CD8-positive, alpha-beta memory T cell (primary cell): Measurements from ENCODE around the gene ALAD. TPM values are rescaled to one million over a fixed set of nuclear protein-coding genes. Genes with fewer than 3 reads are reported as not detected.

Source experiments
- CTCF ChIA-PET: fragments of 350-600 bp; sonication (Branson Sonifier 250); formaldehyde crosslinking; loops from one replicate; lab custom pipeline; 2021; ENCODE audit warnings: antibody characterized with exemption; lab: Charles Lee
- POLR2A ChIA-PET: fragments of 350-600 bp; sonication (Branson Sonifier 250); formaldehyde crosslinking; loops from one replicate; lab custom pipeline; 2021; ENCODE audit warnings: antibody characterized with exemption; lab: Charles Lee
- DNase-seq, 5 donors: peaks; one replicate each; pipeline versions ENCODE4 v3.0.0 to v3.0.0-alpha.2; 2020 to 2022; ENCODE audit warnings: mixed read lengths in 1 of 5
- H3K27ac ChIP-seq: one replicate; pipeline ENCODE4 v1.7.0; 2013; ENCODE audit warnings: low read depth, mild to moderate bottlenecking, low read length, moderate library complexity
- H3K27me3 ChIP-seq: 2 replicates; pipeline ENCODE4 v1.7.0; 2013; ENCODE audit warnings: low read length, mild to moderate bottlenecking; ENCODE audit not compliant: insufficient read depth, poor library complexity, severe bottlenecking
- H3K36me3 ChIP-seq: 2 replicates; pipeline ENCODE4 v1.7.0; 2013; ENCODE audit warnings: mild to moderate bottlenecking, low read length, moderate library complexity; ENCODE audit not compliant: insufficient read depth
- H3K4me1 ChIP-seq: 2 replicates; pipeline ENCODE4 v1.7.0; 2013; ENCODE audit warnings: mild to moderate bottlenecking, low read length, moderate library complexity; ENCODE audit not compliant: insufficient read depth
- H3K4me3 ChIP-seq: 2 replicates; pipeline ENCODE4 v1.7.0; 2013; ENCODE audit warnings: mild to moderate bottlenecking, low read length
- H3K9me3 ChIP-seq: 2 replicates; pipeline ENCODE4 v1.7.0; 2013; ENCODE audit warnings: mild to moderate bottlenecking, low read length
- H3K27ac Mint-ChIP-seq, 8 donors: one replicate each; pipeline ENCODE4 v1.8.0; 2020 to 2021; ENCODE audit warnings: mixed read lengths in 8 of 8, mild to moderate bottlenecking in 6 of 8, inconsistent platforms in 3 of 8, moderate library complexity in 3 of 8
- H3K27me3 Mint-ChIP-seq, 2 donors: one replicate each; pipeline ENCODE4 v1.8.0; 2020 to 2021; ENCODE audit warnings: mixed read lengths in 2 of 2, mild to moderate bottlenecking in 1 of 2, moderate library complexity in 1 of 2
- H3K36me3 Mint-ChIP-seq, 3 donors: one replicate each; pipeline ENCODE4 v1.8.0; 2020 to 2021; ENCODE audit warnings: mixed read lengths in 3 of 3, inconsistent platforms in 1 of 3, mild to moderate bottlenecking in 1 of 3
- H3K4me1 Mint-ChIP-seq, 3 donors: one replicate each; pipeline ENCODE4 v1.8.0; 2020 to 2021; ENCODE audit warnings: mixed read lengths in 3 of 3, inconsistent platforms in 1 of 3, mild to moderate bottlenecking in 1 of 3
- H3K4me3 Mint-ChIP-seq, 7 donors: one replicate each; pipeline ENCODE4 v1.8.0; 2020 to 2021; ENCODE audit warnings: mixed read lengths in 7 of 7, mild to moderate bottlenecking in 6 of 7, moderate library complexity in 4 of 7, inconsistent platforms in 2 of 7
- H3K9me3 Mint-ChIP-seq, 5 donors: one replicate each; pipeline ENCODE4 v1.8.0; 2020 to 2022; ENCODE audit warnings: mixed read lengths in 5 of 5, mild to moderate bottlenecking in 3 of 5, moderate library complexity in 2 of 5, inconsistent platforms in 1 of 5
- polyA plus RNA-seq: library from polyadenylated mRNA; unstranded; fragments of 300-500 nt; fragmentation: Illumina TruSeq; gene quantifications from one replicate; pipeline ENCODE4 v1.2.3, GENCODE V29; 2021
- total RNA-seq, 2 experiments: library from RNA; stranded (reverse); gene quantifications; one replicate each; pipeline ENCODE4 v1.2.3, GENCODE V29; 2021

ALAD gene
- total and polyA plus RNA-seq, 3 experiments from 2014 or later = 22.1 to 22.8 (median 22.3) TPM

DNA sequence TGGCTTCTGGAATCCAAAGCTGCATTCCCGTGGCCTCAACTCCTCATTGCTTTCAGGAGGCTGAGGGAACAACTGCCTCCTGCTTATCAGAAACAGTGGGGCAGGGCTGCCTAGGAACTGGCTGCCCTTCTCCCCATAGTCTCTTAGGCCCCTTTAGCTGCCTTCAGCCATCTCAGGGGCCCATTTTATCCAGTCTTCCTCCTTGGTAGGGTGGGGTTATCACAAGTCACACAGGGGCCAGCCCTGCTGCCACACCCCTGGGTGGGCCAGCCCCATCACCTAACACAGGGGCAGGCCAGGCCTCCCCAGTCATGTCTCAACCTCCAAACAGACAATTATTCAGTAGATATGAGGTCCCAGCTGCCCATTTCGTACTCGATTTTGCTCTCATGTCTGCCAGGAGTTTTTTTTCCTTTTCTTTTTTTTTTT is 3.9 kb downstream of the ALAD start:
- H3K27ac Mint-ChIP-seq = peak overlapping the region in 1 of 8 donors; percentile 33
- Histone ChIP-seq H3K36me3 (peaks cover under 1% of the 10 kb centered on the region), H3K4me1 (peaks cover 16% of the 10 kb centered on the region), H3K27me3 (no peaks in the 10 kb centered on the region), H3K4me3 (no peak overlapping the region), H3K27ac (no peak overlapping the region), H3K9me3 (no peaks in the 10 kb centered on the region)
- peaks cover 0 to 2% of the 10 kb centered on the region in 2 donors for H3K27me3 Mint-ChIP-seq
- POLR2A ChIA-PET = interaction anchor here (0.7 kb wide), 1 partner anchor 14 kb away, joined by 5 read pairs; no protein-coding TSS in a partner anchor
- no peak overlapping the region for H3K4me3 Mint-ChIP-seq
- CTCF ChIA-PET = no interaction called here
- peaks cover 0 to 25% (median 6%) of the 10 kb centered on the region in 3 donors for H3K36me3 Mint-ChIP-seq
- H3K9me3 Mint-ChIP-seq = no peaks in the 10 kb centered on the region
- DNase-seq = no peak
- peaks cover 19 to 37% (median 19%) of the 10 kb centered on the region in 3 donors for H3K4me1 Mint-ChIP-seq

DNA sequence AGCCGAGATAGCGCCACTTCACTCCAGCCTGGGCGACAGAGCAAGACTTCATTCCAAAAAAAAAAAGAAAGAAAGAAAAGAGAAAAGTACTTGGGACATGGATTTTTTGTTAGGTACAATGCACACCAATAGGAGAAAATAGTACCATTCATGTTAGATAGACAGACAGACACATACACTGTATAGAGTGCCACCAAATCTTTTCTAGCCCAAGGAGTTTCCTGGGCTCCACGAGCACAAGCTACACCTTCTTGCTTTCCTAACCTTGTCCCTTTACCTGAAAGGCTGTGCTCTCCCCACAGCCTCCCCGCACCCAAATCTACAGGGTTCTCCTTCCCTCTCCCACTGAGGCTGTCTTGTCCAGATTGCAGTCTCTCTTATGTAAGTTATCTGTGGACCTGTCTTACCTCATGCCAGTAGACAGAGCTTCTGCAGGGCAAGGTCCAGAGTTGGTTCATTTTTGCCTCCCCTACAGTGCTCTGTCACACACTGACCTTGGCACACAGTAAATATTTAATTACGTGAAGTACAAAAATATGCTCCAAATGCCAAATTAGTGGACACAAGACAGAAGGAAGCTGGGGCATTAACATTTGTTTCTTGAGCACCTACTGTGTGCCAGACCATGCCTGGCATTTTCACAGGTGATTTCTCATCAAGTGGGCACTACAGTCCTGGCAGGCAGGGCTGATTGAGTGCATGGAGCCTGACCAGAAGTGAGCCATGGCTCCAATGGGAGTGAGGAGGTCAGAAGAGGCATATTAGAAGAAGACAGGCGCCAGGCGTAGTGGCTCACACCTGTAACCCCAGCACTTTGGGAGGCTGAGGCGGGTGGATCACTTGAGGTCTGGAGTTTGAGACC is 5.9 kb downstream of the ALAD start:
- H3K27me3 ChIP-seq = no peaks in the 10 kb centered on the region
- H3K4me1 Mint-ChIP-seq = peaks cover 11 to 24% (median 11%) of the 10 kb centered on the region in 3 donors
- peaks cover 0 to 2% of the 10 kb centered on the region in 2 donors for H3K27me3 Mint-ChIP-seq
- no peaks in the 10 kb centered on the region for H3K9me3 Mint-ChIP-seq
- H3K27ac ChIP-seq = no peak overlapping the region
- peaks cover 8% of the 10 kb centered on the region for H3K4me1 ChIP-seq
- peak overlapping the region in 4 of 8 donors; percentile 19 to 53 (median 48) for H3K27ac Mint-ChIP-seq
- ChIA-PET CTCF (no interaction called here), POLR2A (interaction anchor here (0.7 kb wide), 1 partner anchor 15 kb away, joined by 3 read pairs; the partner anchor contains the start of genes C9orf43 and POLE3)
- H3K4me3 Mint-ChIP-seq = peak overlapping the region in 1 of 7 donors; percentile 33
- peaks cover 12% of the 10 kb centered on the region for H3K36me3 ChIP-seq
- no peak overlapping the region for H3K4me3 ChIP-seq
- no peaks in the 10 kb centered on the region for H3K9me3 ChIP-seq
- peaks cover 4 to 42% (median 6%) of the 10 kb centered on the region in 3 donors for H3K36me3 Mint-ChIP-seq
- DNase-seq = no peak

DNA sequence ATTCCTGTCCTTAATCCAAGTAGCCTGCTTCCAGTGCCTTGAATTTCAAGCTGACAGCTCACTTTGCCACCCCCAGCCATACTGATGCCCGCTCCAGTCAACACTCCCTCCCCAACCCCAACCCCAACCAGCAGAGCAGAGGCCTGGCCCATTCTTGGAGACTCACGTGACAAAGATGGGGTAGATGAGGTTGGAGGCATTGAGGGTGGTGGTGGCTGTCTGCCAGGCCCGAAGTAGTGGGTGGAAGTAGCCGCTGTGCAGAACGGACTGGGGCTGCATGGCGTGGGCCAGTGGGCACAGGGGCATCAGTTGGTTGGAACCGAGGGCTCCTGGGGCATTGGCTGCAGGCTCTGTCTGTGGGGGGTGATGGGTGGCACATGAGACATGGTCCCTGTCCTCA is 7.8 kb downstream of the ALAD start:
- POLR2A ChIA-PET = no interaction called here
- H3K36me3 Mint-ChIP-seq = peaks cover 8 to 60% (median 9%) of the 10 kb centered on the region in 3 donors
- no peaks in the 10 kb centered on the region for H3K27me3 ChIP-seq
- no peak overlapping the region for H3K4me3 Mint-ChIP-seq
- CTCF ChIA-PET = no interaction called here
- no peak overlapping the region for H3K4me3 ChIP-seq
- no peaks in the 10 kb centered on the region for H3K9me3 Mint-ChIP-seq
- H3K4me1 ChIP-seq = no peaks in the 10 kb centered on the region
- H3K9me3 ChIP-seq = no peaks in the 10 kb centered on the region
- peaks cover 1 to 7% (median 4%) of the 10 kb centered on the region in 3 donors for H3K4me1 Mint-ChIP-seq
- no peak for DNase-seq
- H3K27ac Mint-ChIP-seq = peak overlapping the region in 1 of 8 donors; percentile 77
- peaks cover 0 to 2% of the 10 kb centered on the region in 2 donors for H3K27me3 Mint-ChIP-seq
- no peak overlapping the region for H3K27ac ChIP-seq
- peaks cover 12% of the 10 kb centered on the region for H3K36me3 ChIP-seq

DNA sequence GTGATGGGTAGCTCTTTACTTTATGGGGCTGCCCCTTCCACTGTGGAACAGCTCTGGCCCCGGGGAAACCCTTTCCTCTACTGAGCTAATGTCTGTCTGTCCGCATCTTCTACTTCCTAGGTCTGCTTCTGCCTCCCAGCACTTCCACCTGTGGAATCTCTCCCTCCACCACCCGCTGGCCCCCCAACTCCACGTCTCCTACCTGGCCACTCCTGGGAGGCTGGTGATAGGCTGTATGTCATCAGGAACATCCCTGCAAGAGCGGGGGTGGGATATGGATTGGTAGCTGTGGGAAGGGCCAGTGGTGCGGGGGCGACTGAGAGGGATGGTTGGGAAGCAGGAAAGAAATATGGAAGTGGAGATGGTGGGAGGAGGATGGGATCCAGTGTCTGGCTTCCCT is 9.2 kb downstream of the ALAD start:
- H3K4me1 Mint-ChIP-seq = peaks cover 0 to 4% (median 4%) of the 10 kb centered on the region in 3 donors
- Histone ChIP-seq H3K4me3 (no peak overlapping the region), H3K27me3 (no peaks in the 10 kb centered on the region), H3K36me3 (peaks cover 12% of the 10 kb centered on the region), H3K4me1 (no peaks in the 10 kb centered on the region), H3K9me3 (no peaks in the 10 kb centered on the region), H3K27ac (no peak overlapping the region)
- H3K9me3 Mint-ChIP-seq = no peaks in the 10 kb centered on the region
- ChIA-PET POLR2A (no interaction called here), CTCF (interaction anchor here (2.1 kb wide), 1 partner anchor 9 kb away, joined by 9 read pairs; the partner anchor contains the start of gene ALAD)
- H3K27ac Mint-ChIP-seq = peak overlapping the region in 1 of 8 donors; percentile 51
- H3K36me3 Mint-ChIP-seq = peaks cover 8 to 74% (median 18%) of the 10 kb centered on the region in 3 donors
- H3K27me3 Mint-ChIP-seq = peaks cover 0 to 2% of the 10 kb centered on the region in 2 donors
- DNase-seq = no peak
- H3K4me3 Mint-ChIP-seq = no peak overlapping the region

DNA sequence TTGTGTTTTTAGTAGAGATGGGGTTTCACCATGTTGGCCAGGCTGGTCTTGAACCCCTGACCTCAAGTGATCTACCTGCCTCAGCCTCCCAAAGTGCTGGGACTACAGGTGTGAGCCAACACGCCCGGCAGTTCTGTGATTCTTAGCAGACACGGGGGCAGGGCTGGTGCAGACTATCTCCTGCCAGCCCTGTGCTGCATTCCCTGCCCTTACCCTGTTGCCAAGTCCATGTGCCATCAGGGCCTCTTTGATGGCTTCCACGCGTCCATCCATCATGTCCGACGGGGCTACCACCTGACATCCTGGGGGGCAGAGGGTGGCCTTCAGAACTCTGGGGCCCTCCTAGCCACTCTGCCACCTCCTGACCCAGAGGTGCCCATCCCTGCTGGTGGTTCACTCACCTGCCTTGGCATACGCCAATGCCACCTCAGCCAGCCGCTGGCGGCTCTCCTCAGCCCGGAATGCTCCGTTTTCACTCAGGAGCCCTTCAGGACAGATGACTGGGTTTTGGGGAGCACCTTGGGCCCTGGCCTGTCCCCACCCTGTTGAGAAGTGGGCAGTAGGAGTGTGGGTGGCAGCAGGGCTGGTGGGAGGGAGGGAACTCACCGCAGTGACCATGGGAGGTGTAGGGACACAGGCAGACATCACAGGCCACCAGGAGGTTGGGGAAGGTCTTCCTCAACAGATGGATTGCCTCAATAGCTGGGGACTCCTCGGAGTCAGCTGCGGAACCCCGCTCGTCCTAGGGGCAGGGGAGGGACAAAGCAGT is 10.7 kb downstream of the ALAD start:
- no peak overlapping the region for H3K27ac ChIP-seq
- Mint-ChIP-seq H3K27me3 (no peaks in the 10 kb centered on the region), H3K27ac (no peak overlapping the region), H3K9me3 (no peaks in the 10 kb centered on the region), H3K4me3 (no peak overlapping the region), H3K4me1 (peaks cover 0 to 2% (median 0%) of the 10 kb centered on the region in 3 donors), H3K36me3 (peaks cover 8 to 75% (median 18%) of the 10 kb centered on the region in 3 donors)
- DNase-seq = no peak
- CTCF ChIA-PET = interaction anchor here (1.0 to 2.1 kb wide), 2 partner anchors 9 to 11 kb away, joined by 4 to 9 read pairs; partner anchors contain the start of gene ALAD
- no peaks in the 10 kb centered on the region for H3K9me3 ChIP-seq
- peaks cover 12% of the 10 kb centered on the region for H3K36me3 ChIP-seq
- no peaks in the 10 kb centered on the region for H3K27me3 ChIP-seq
- H3K4me1 ChIP-seq = no peaks in the 10 kb centered on the region
- POLR2A ChIA-PET = no interaction called here
- no peak overlapping the region for H3K4me3 ChIP-seq

DNA sequence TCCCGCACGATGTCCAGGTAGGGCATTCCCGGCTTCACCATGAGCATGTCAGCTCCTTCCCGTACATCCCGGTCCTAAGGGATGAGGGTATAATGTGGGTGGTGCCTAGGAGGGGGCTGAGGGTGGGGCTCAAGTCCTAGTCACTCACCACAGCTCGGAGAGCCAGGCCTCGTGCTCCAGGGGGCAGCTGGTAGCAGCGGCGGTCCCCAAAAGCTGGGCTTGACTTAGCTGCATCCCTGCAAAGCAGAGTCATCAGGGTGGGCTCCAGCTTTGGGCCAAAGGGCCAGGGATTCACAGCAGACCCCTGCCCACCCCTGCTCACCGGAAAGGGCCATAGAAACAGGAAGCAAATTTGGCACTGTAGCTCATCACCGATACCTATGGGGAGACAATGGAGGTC is 11.6 kb downstream of the ALAD start:
- H3K4me3 Mint-ChIP-seq = no peak overlapping the region
- CTCF ChIA-PET = no interaction called here
- no peaks in the 10 kb centered on the region for H3K27me3 Mint-ChIP-seq
- H3K4me1 Mint-ChIP-seq = no peaks in the 10 kb centered on the region
- no peak overlapping the region for H3K27ac Mint-ChIP-seq
- Histone ChIP-seq H3K36me3 (peaks cover 12% of the 10 kb centered on the region), H3K4me3 (no peak overlapping the region), H3K27ac (no peak overlapping the region), H3K4me1 (no peaks in the 10 kb centered on the region), H3K9me3 (no peaks in the 10 kb centered on the region), H3K27me3 (no peaks in the 10 kb centered on the region)
- no peak for DNase-seq
- POLR2A ChIA-PET = no interaction called here
- H3K36me3 Mint-ChIP-seq = peaks cover 8 to 68% (median 15%) of the 10 kb centered on the region in 3 donors
- H3K9me3 Mint-ChIP-seq = no peaks in the 10 kb centered on the region

DNA sequence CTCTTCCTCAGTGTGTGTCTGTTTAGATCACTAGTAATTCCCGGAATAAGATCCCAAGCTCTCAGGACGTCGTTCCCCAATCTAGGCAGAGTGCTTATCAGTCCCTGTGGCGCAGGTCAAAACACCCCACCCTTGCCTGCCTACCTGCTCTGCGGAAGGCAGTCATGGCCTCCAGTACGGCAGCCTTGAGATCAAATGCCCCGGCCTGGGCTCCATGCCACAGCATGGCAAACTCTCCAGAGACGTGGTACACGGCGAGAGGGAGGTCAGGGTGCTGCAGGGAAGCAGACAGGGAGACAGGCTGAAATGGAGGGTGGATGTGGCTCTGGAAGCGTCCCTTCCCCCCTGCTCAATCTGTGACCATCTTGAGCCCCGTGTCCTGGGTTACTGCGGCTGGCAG is 12.3 kb downstream of the ALAD start:
- ChIA-PET CTCF (no interaction called here), POLR2A (no interaction called here)
- no peak overlapping the region for H3K27ac ChIP-seq
- Mint-ChIP-seq H3K4me3 (no peak overlapping the region), H3K4me1 (no peaks in the 10 kb centered on the region), H3K36me3 (peaks cover 8 to 68% (median 15%) of the 10 kb centered on the region in 3 donors), H3K9me3 (no peaks in the 10 kb centered on the region), H3K27ac (no peak overlapping the region), H3K27me3 (no peaks in the 10 kb centered on the region)
- H3K4me3 ChIP-seq = no peak overlapping the region
- no peaks in the 10 kb centered on the region for H3K4me1 ChIP-seq
- peaks cover 12% of the 10 kb centered on the region for H3K36me3 ChIP-seq
- no peaks in the 10 kb centered on the region for H3K27me3 ChIP-seq
- DNase-seq = no peak
- H3K9me3 ChIP-seq = no peaks in the 10 kb centered on the region
